H54 (cell line): ENCODE results near the gene CACHD1.

Experiments
- DNase-seq: peaks from one replicate; pipeline ENCODE4 v3.0.0; 2011; ENCODE audit warnings: low spot score, mixed read lengths; ENCODE audit not compliant: insufficient read length
- FAIRE-seq: peaks from 3 replicates; lab custom pipeline; 2011; peaks lifted over from hg19 to GRCh38; lab: Jason Lieb, UNC
- POLR2A ChIP-seq: IDR thresholded peaks from 2 replicates; pipeline ENCODE4 v1.6.1; 2011; ENCODE audit warnings: low read depth, mild to moderate bottlenecking, low read length

CACHD1 gene

GRCh38 chr1:64469977-64470664, at the start of gene CACHD1:
CACHD1 (plus strand) TSS chr1:64470129; CDS start chr1:64470745, 616 bp downstream.
- DNase-seq, result peak; percentile 79
- TF ChIP-seq POLR2A, result peak; percentile 80
- FAIRE-seq, result no peak

GRCh38 chr1:64421377-64421776, 48.6 kb upstream of the CACHD1 start:
- TF ChIP-seq POLR2A, result no peak
- FAIRE-seq (peak; percentile 6), DNase-seq (no peak)

- FAIRE-seq, result no peak
- no peak for TF ChIP-seq POLR2A
- DNase-seq, result no peak
Observed at GRCh38 chr1:64423526-64423925, 46.4 kb upstream of the CACHD1 start.

GRCh38 chr1:64424412-64424811, 45.5 kb upstream of the CACHD1 start:
- TF ChIP-seq POLR2A, result no peak
- DNase-seq (no peak), FAIRE-seq (no peak)

GRCh38 chr1:64425521-64425920, 44.4 kb upstream of the CACHD1 start:
- no peak for TF ChIP-seq POLR2A
- DNase-seq (no peak), FAIRE-seq (no peak)

GRCh38 chr1:64426681-64427080, 43.2 kb upstream of the CACHD1 start:
- DNase-seq, result no peak
- FAIRE-seq, result no peak
- TF ChIP-seq POLR2A, result no peak

GRCh38 chr1:64427879-64428278, 42.0 kb upstream of the CACHD1 start:
- FAIRE-seq (no peak), DNase-seq (no peak)
- TF ChIP-seq POLR2A, result no peak

GRCh38 chr1:64433308-64433707, 36.6 kb upstream of the CACHD1 start:
- no peak for TF ChIP-seq POLR2A
- FAIRE-seq (no peak), DNase-seq (no peak)

GRCh38 chr1:64433747-64434146, 36.2 kb upstream of the CACHD1 start:
- TF ChIP-seq POLR2A, result no peak
- DNase-seq (no peak), FAIRE-seq (no peak)

GRCh38 chr1:64435000-64435399, 34.9 kb upstream of the CACHD1 start:
- TF ChIP-seq POLR2A, result no peak
- FAIRE-seq (no peak), DNase-seq (no peak)

- FAIRE-seq, result no peak
- no peak for TF ChIP-seq POLR2A
- no peak for DNase-seq
Observed at GRCh38 chr1:64437453-64437852, 32.5 kb upstream of the CACHD1 start.

GRCh38 chr1:64440183-64440826, 29.6 kb upstream of the CACHD1 start:
- TF ChIP-seq POLR2A, result no peak
- no peak for FAIRE-seq
- DNase-seq, result no peak

- DNase-seq (no peak), FAIRE-seq (no peak)
- TF ChIP-seq POLR2A, result no peak
Observed at GRCh38 chr1:64451440-64451839, 18.5 kb upstream of the CACHD1 start.

- TF ChIP-seq POLR2A, result no peak
- no peak for DNase-seq
- FAIRE-seq, result no peak
Observed at GRCh38 chr1:64453688-64454087, 16.2 kb upstream of the CACHD1 start.

- FAIRE-seq (no peak), DNase-seq (no peak)
- no peak for TF ChIP-seq POLR2A
Observed at GRCh38 chr1:64458915-64459314, 11.0 kb upstream of the CACHD1 start.
